ENCODE measurements around the gene ALAS1.

The ALAS1 gene

GRCh38 chr3:52233968-52234367 is 36.0 kb downstream of the ALAS1 start:
- no peak for TF ChIP-seq BCL6B (tag by site-specific recombination; IDR thresholded peaks at IDR 0.05)
- TF ChIP-seq ZNF239 (tag by site-specific recombination; IDR thresholded peaks at IDR 0.05) = no peak
- TF ChIP-seq ZNF335 (tag by site-specific recombination; conservative IDR thresholded peaks at IDR 0.05) = peak; percentile 28; the same call in 1 of the 2 replicates
- TF ChIP-seq ZNF223 (tag by site-specific recombination; IDR thresholded peaks at IDR 0.05) = no peak
- no peak for TF ChIP-seq ZNF350 (tag by site-specific recombination; IDR thresholded peaks at IDR 0.05)
- no peak for TF ChIP-seq ZNF558 (tag by site-specific recombination; IDR thresholded peaks at IDR 0.05)
- TF ChIP-seq MYNN (tag by site-specific recombination; IDR thresholded peaks at IDR 0.05; ENCODE audit: borderline replicate concordance) = no peak
- Histone ChIP-seq H3K4me3 (ENCODE audit: low read depth, low read length) (no peak overlapping the region), H3K36me3 (ENCODE audit: control insufficient read depth in 2 of 2, insufficient read depth in 1 of 2, low read length in 2 of 2) (peaks cover 0 to 40% of the 10 kb centered on the region in 2 experiments; a peak in 1 of 3 replicates), H3K9me3 (ENCODE audit: control insufficient read depth, insufficient read depth, low read depth, low read length) (no peaks in the 10 kb centered on the region), H3K4me1 (ENCODE audit: control insufficient read depth, insufficient read depth, low read length) (no peaks in the 10 kb centered on the region), H3K27ac (ENCODE audit: extremely low read depth, low read depth, low read length) (no peak overlapping the region)
- ChIA-PET CTCF (interaction anchor here (0.6 to 3.0 kb wide), 3 partner anchors 14 to 140 kb away, joined by 3 to 23 read pairs (median 11); no protein-coding TSS in a partner anchor), POLR2A (interaction anchor here (0.7 kb wide), 1 partner anchor 55 kb away, joined by 5 read pairs; no protein-coding TSS in a partner anchor)

GRCh38 chr3:52234516-52235447 is 36.8 kb downstream of the ALAS1 start:
- ChIA-PET POLR2A (no interaction called here), CTCF (interaction anchor here (0.6 to 3.0 kb wide), 5 partner anchors 14 to 1891 kb away, joined by 3 to 23 read pairs (median 3); no protein-coding TSS in a partner anchor)
- Histone ChIP-seq H3K4me1 (ENCODE audit: control insufficient read depth, insufficient read depth, low read length) (no peaks in the 10 kb centered on the region), H3K4me3 (ENCODE audit: low read depth, low read length) (no peak overlapping the region), H3K27ac (ENCODE audit: extremely low read depth, low read depth, low read length) (no peak overlapping the region), H3K36me3 (ENCODE audit: control insufficient read depth in 2 of 2, insufficient read depth in 1 of 2, low read length in 2 of 2) (peaks cover 0 to 32% of the 10 kb centered on the region in 2 experiments; a peak in 1 of 3 replicates), H3K9me3 (ENCODE audit: control insufficient read depth, insufficient read depth, low read depth, low read length) (no peaks in the 10 kb centered on the region)
- TF ChIP-seq ZBTB10 (tag by site-specific recombination; IDR thresholded peaks at IDR 0.05) (no peak), ZBTB7A (tag by site-specific recombination; IDR thresholded peaks at IDR 0.05; ENCODE audit: low read depth) (no peak), ZNF791 (tag by site-specific recombination; IDR thresholded peaks at IDR 0.05) (no peak), ZNF423 (tag by site-specific recombination; IDR thresholded peaks at IDR 0.05) (no peak), ZNF621 (tag by site-specific recombination; IDR thresholded peaks at IDR 0.05) (no peak)

GRCh38 chr3:52236424-52236886 is 38.5 kb downstream of the ALAS1 start:
- H3K4me1 ChIP-seq (ENCODE audit: control insufficient read depth, insufficient read depth, low read length) = no peaks in the 10 kb centered on the region
- H3K27ac ChIP-seq (ENCODE audit: extremely low read depth, low read depth, low read length) = no peak overlapping the region
- no peak overlapping the region for H3K4me3 ChIP-seq (ENCODE audit: low read depth, low read length)
- H3K9me3 ChIP-seq (ENCODE audit: control insufficient read depth, insufficient read depth, low read depth, low read length) = no peaks in the 10 kb centered on the region
- ChIA-PET POLR2A (interaction anchor here (0.7 kb wide), 1 partner anchor 100 kb away, joined by 3 read pairs; no protein-coding TSS in a partner anchor), CTCF (interaction anchor here (0.6 to 3.2 kb wide), 4 partner anchors 12 to 103 kb away, joined by 3 to 23 read pairs (median 7); no protein-coding TSS in a partner anchor)
- H3K36me3 ChIP-seq (ENCODE audit: control insufficient read depth in 2 of 2, insufficient read depth in 1 of 2, low read length in 2 of 2) = peaks cover 0 to 15% of the 10 kb centered on the region in 2 experiments; a peak in 1 of 3 replicates
- no peak for TF ChIP-seq ZNF175 (tag by site-specific recombination; IDR thresholded peaks at IDR 0.05)
- TF ChIP-seq BCL11A (tag by site-specific recombination; IDR thresholded peaks at IDR 0.05; ENCODE audit: low read depth) = no peak
- no peak for TF ChIP-seq SP7 (tag by site-specific recombination; IDR thresholded peaks at IDR 0.05)
- TF ChIP-seq ZNF747 (tag by site-specific recombination; IDR thresholded peaks at IDR 0.05) = no peak
- no peak for TF ChIP-seq ZNF169 (tag by site-specific recombination; IDR thresholded peaks at IDR 0.05)
- no peak for TF ChIP-seq ZNF140 (tag by site-specific recombination; IDR thresholded peaks at IDR 0.05)
- no peak for TF ChIP-seq ZFHX2 (tag by site-specific recombination; conservative IDR thresholded peaks at IDR 0.05)
- TF ChIP-seq ZNF776 (tag by site-specific recombination; IDR thresholded peaks at IDR 0.05; ENCODE audit: borderline replicate concordance) = no peak
- no peak for TF ChIP-seq ZNF768 (tag by site-specific recombination; IDR thresholded peaks at IDR 0.05)
- no peak for TF ChIP-seq ZNF416 (tag by site-specific recombination; IDR thresholded peaks at IDR 0.05)
- TF ChIP-seq ZNF426 (tag by site-specific recombination; IDR thresholded peaks at IDR 0.05) = no peak
- no peak for TF ChIP-seq ZNF837 (tag by site-specific recombination; IDR thresholded peaks at IDR 0.05)
- TF ChIP-seq ZBTB44 (tag by site-specific recombination; IDR thresholded peaks at IDR 0.05) = no peak
- no peak for TF ChIP-seq ZNF621 (tag by site-specific recombination; IDR thresholded peaks at IDR 0.05)
- no peak for TF ChIP-seq ZNF174 (tag by site-specific recombination; IDR thresholded peaks at IDR 0.05)
